ENCODE data around the gene MICU1.

MICU1 gene

GRCh38 chr10:72637398-72637857, 11.5 kb upstream of the MICU1 start:
- in situ Hi-C loops (cut with HindIII; ENCODE audit: low sequenced_read_pairs) = no loop called here

GRCh38 chr10:72630144-72630543, 4.3 kb upstream of the MICU1 start:
- in situ Hi-C loops (cut with HindIII; ENCODE audit: low sequenced_read_pairs) = no loop called here

GRCh38 chr10:72626444-72626754, 520 bp upstream of the MICU1 start:
- in situ Hi-C loops (cut with HindIII; ENCODE audit: low sequenced_read_pairs) = no loop called here

GRCh38 chr10:72625276-72625607, 637 bp downstream of the MICU1 start:
- in situ Hi-C loops (cut with HindIII; ENCODE audit: low sequenced_read_pairs) = no loop called here

GRCh38 chr10:72622271-72622670, 3.6 kb downstream of the MICU1 start:
- in situ Hi-C loops (cut with HindIII; ENCODE audit: low sequenced_read_pairs) = no loop called here

- in situ Hi-C loops (cut with HindIII; ENCODE audit: low sequenced_read_pairs) = no loop called here
Observed at GRCh38 chr10:72616716-72617115, 9.2 kb downstream of the MICU1 start.

- in situ Hi-C loops (cut with HindIII; ENCODE audit: low sequenced_read_pairs) = no loop called here
Observed at GRCh38 chr10:72615970-72616369, 9.9 kb downstream of the MICU1 start.

GRCh38 chr10:72612203-72612826, 13.6 kb downstream of the MICU1 start:
- in situ Hi-C loops (cut with HindIII; ENCODE audit: low sequenced_read_pairs) = no loop called here

GRCh38 chr10:72611783-72612182, 14.1 kb downstream of the MICU1 start:
- in situ Hi-C loops (cut with HindIII; ENCODE audit: low sequenced_read_pairs) = no loop called here

GRCh38 chr10:72610466-72610865, 15.4 kb downstream of the MICU1 start:
- in situ Hi-C loops (cut with HindIII; ENCODE audit: low sequenced_read_pairs) = no loop called here

- in situ Hi-C loops (cut with HindIII; ENCODE audit: low sequenced_read_pairs) = no loop called here
Observed at GRCh38 chr10:72605122-72605521, 20.8 kb downstream of the MICU1 start.

- in situ Hi-C loops (cut with HindIII; ENCODE audit: low sequenced_read_pairs) = no loop called here
Observed at GRCh38 chr10:72601144-72601543, 24.7 kb downstream of the MICU1 start.

- in situ Hi-C loops (cut with HindIII; ENCODE audit: low sequenced_read_pairs) = no loop called here
Observed at GRCh38 chr10:72598769-72599701, 26.8 kb downstream of the MICU1 start.

- in situ Hi-C loops (cut with HindIII; ENCODE audit: low sequenced_read_pairs) = no loop called here
Observed at GRCh38 chr10:72597897-72598296, 28.0 kb downstream of the MICU1 start.

- in situ Hi-C loops (cut with HindIII; ENCODE audit: low sequenced_read_pairs) = no loop called here
Observed at GRCh38 chr10:72595436-72595835, 30.4 kb downstream of the MICU1 start.

GRCh38 chr10:72593963-72594362, 31.9 kb downstream of the MICU1 start:
- in situ Hi-C loops (cut with HindIII; ENCODE audit: low sequenced_read_pairs) = no loop called here

- in situ Hi-C loops (cut with HindIII; ENCODE audit: low sequenced_read_pairs) = no loop called here
Observed at GRCh38 chr10:72588266-72588665, 37.6 kb downstream of the MICU1 start.

GRCh38 chr10:72587568-72587967, 38.3 kb downstream of the MICU1 start:
- in situ Hi-C loops (cut with HindIII; ENCODE audit: low sequenced_read_pairs) = no loop called here

GRCh38 chr10:72574636-72575035, 51.2 kb downstream of the MICU1 start:
- in situ Hi-C loops (cut with HindIII; ENCODE audit: low sequenced_read_pairs) = no loop called here

GRCh38 chr10:72573079-72573478, 52.8 kb downstream of the MICU1 start:
- in situ Hi-C loops (cut with HindIII; ENCODE audit: low sequenced_read_pairs) = no loop called here

- in situ Hi-C loops (cut with HindIII; ENCODE audit: low sequenced_read_pairs) = no loop called here
Observed at GRCh38 chr10:72567889-72568640, 57.8 kb downstream of the MICU1 start.

- in situ Hi-C loops (cut with HindIII; ENCODE audit: low sequenced_read_pairs) = no loop called here
Observed at GRCh38 chr10:72567421-72567820, 58.5 kb downstream of the MICU1 start.
